Fibroblast of lung (primary cell): ENCODE measurements around the gene HTRA3.

Experiments used
- CTCF ChIP-seq, 2 donors: IDR thresholded peaks in 1 of 2; conservative IDR thresholded peaks in 1 of 2; 1 replicate in 1 of 2; 2 replicates in 1 of 2; pipeline ENCODE4 v1.5.1; 2011 to 2012; ENCODE audit warnings: low read length in 2 of 2, control low read depth in 1 of 2, inconsistent platforms in 1 of 2, low read depth in 1 of 2, mild to moderate bottlenecking in 1 of 2
- EZH2 ChIP-seq: IDR thresholded peaks from 2 replicates; pipeline ENCODE4 v1.5.1; 2012; ENCODE audit warnings: low read length, control low read depth, mild to moderate bottlenecking; ENCODE audit errors: missing control alignments

DNA sequence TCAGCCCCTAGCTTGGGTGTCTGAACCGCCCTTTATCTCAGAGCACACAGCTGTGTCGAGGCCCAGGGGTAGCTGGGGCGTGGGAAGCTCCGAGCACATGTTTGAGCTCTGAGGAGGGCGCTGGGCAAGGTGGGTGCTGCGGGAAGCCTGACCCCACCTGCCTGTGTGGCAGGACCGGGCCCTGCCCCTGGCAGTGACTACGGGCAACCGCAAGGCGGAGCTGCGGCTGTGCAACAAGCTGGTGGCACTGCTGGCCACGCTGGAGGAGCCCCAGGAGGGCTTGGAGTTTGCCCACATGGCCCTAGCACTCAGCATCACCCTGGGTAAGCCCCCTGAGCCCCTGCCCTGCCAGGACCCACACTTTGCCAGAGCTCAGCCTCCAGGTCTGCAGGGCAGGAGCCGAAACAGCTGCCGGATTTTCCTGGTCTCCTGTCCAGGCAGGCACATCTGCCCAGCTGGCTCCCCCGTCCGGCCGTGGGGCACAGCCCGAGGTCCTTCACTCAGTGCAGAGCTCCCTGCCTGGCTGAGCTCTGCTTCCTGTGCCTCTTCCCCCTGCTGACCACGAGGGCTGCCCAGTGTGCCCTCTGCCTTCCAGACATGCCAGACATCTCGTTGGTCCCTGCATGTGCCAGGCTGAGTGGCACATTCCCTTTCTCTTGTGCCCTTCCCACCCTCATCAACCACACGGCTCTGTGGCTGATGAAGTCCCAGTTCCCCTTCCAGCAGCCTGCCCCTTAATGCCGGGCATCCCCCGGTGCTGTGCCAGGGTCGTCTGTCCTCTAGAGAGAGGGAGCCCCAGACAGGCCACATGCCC, 33.2 kb upstream of the HTRA3 start:
- TF ChIP-seq CTCF (conservative IDR thresholded peaks at IDR 0.05 in 1 of 2, IDR thresholded peaks at IDR 0.05 in 1 of 2; ENCODE audit: low read depth in 1 of 2, low read length in 2 of 2) (no peak), EZH2 (no peak)
